Ishikawa (cell line): ENCODE data around the gene PLCB1.

Experiments used
- CEBPB ChIP-seq: IDR thresholded peaks from 2 replicates; pipeline ENCODE4 v1.6.1; 2012
- CREB1 ChIP-seq: IDR thresholded peaks from 2 replicates; pipeline ENCODE4 v1.6.1; 2012; ENCODE audit warnings: low read depth
- EGR1 ChIP-seq: IDR thresholded peaks from 2 replicates; pipeline ENCODE4 v1.6.1; 2012
- EP300 ChIP-seq: IDR thresholded peaks from 2 replicates; pipeline ENCODE4 v1.6.1; 2012; ENCODE audit warnings: borderline replicate concordance
- FOXM1 ChIP-seq: IDR thresholded peaks from 2 replicates; pipeline ENCODE4 v1.6.1; 2012; ENCODE audit warnings: low read depth, borderline replicate concordance
- MAX ChIP-seq: IDR thresholded peaks from 2 replicates; pipeline ENCODE4 v1.6.1; 2012
- NFIC ChIP-seq: IDR thresholded peaks from 2 replicates; pipeline ENCODE4 v1.6.1; 2012
- RAD21 ChIP-seq: IDR thresholded peaks from 2 replicates; pipeline ENCODE4 v1.6.1; 2012; ENCODE audit warnings: low read depth
- TAF1 ChIP-seq: IDR thresholded peaks from 2 replicates; pipeline ENCODE4 v1.6.1; 2012; ENCODE audit warnings: low read depth, mild to moderate bottlenecking
- TCF12 ChIP-seq: IDR thresholded peaks from 2 replicates; pipeline ENCODE4 v1.6.1; 2012; ENCODE audit warnings: low read depth
- TEAD4 ChIP-seq: IDR thresholded peaks from 2 replicates; pipeline ENCODE4 v1.6.1; 2012
- YY1 ChIP-seq: IDR thresholded peaks from 2 replicates; pipeline ENCODE4 v1.6.1; 2012; ENCODE audit warnings: low read depth
- ZBTB7A ChIP-seq: IDR thresholded peaks from 2 replicates; pipeline ENCODE4 v1.6.1; 2012; ENCODE audit warnings: low read depth
- TF ChIP-seq, protein P1 (sequence below): IDR thresholded peaks from 2 replicates; pipeline ENCODE4 v1.6.1; 2012
- TF ChIP-seq, protein P2 (sequence below): IDR thresholded peaks from 2 replicates; pipeline ENCODE4 v1.6.1; 2012; ENCODE audit warnings: low read depth, mild to moderate bottlenecking

PLCB1 gene

GRCh38 chr20:8534368-8535160, 402.5 kb downstream of the PLCB1 start:
- TF ChIP-seq, protein P1, sequence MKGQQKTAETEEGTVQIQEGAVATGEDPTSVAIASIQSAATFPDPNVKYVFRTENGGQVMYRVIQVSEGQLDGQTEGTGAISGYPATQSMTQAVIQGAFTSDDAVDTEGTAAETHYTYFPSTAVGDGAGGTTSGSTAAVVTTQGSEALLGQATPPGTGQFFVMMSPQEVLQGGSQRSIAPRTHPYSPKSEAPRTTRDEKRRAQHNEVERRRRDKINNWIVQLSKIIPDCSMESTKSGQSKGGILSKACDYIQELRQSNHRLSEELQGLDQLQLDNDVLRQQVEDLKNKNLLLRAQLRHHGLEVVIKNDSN, result no peak
- TF ChIP-seq RAD21, result no peak
- no peak for TF ChIP-seq NFIC
- TF ChIP-seq, protein P2, sequence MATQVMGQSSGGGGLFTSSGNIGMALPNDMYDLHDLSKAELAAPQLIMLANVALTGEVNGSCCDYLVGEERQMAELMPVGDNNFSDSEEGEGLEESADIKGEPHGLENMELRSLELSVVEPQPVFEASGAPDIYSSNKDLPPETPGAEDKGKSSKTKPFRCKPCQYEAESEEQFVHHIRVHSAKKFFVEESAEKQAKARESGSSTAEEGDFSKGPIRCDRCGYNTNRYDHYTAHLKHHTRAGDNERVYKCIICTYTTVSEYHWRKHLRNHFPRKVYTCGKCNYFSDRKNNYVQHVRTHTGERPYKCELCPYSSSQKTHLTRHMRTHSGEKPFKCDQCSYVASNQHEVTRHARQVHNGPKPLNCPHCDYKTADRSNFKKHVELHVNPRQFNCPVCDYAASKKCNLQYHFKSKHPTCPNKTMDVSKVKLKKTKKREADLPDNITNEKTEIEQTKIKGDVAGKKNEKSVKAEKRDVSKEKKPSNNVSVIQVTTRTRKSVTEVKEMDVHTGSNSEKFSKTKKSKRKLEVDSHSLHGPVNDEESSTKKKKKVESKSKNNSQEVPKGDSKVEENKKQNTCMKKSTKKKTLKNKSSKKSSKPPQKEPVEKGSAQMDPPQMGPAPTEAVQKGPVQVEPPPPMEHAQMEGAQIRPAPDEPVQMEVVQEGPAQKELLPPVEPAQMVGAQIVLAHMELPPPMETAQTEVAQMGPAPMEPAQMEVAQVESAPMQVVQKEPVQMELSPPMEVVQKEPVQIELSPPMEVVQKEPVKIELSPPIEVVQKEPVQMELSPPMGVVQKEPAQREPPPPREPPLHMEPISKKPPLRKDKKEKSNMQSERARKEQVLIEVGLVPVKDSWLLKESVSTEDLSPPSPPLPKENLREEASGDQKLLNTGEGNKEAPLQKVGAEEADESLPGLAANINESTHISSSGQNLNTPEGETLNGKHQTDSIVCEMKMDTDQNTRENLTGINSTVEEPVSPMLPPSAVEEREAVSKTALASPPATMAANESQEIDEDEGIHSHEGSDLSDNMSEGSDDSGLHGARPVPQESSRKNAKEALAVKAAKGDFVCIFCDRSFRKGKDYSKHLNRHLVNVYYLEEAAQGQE, result no peak
- TF ChIP-seq ZBTB7A, result no peak
- TF ChIP-seq TCF12, result no peak

DNA sequence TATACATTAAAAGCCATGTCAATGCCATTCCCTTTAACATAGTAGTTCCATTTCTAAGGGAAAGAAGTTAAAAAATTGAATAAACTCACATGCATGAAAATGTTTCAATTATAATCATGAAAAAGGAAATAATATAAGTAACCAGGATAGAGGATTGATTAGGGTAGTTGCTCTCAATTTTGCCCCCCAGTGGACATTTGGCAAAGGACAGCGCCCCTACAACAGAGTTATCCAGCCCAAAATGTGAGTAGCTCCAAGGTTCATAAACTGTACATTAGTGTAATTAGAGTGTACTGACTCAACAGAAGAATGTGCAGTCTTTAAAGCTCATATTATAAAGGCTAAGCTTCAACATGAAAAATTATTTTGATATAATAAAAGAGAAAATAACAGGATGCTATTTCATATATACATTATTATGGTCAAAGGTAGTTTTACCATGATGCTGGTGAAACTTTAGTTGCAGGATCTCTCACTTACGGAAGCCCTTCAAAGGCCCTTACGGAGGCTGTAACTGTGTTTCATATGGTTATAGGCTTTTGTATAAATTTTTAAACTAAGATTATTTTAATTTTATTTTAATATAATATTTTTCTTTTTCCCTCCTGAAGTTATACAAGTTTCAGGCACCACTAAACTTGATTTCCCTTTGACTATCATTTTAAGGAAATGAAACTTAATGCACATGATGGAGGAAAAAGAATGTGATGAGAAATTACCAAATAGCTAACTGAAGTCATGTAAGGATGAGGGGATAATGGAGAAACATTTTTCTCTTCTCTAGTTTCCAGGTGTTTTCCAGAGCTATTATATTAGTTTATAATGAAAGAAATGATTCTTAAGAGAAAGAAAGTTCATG, 403.6 kb downstream of the PLCB1 start:
- TF ChIP-seq, protein P1, result no peak
- TF ChIP-seq CREB1, result no peak
- TF ChIP-seq FOXM1, result no peak
- TF ChIP-seq RAD21, result peak; percentile 35
- TF ChIP-seq TAF1, result no peak

GRCh38 chr20:8536262-8536618, 404.2 kb downstream of the PLCB1 start:
- no peak for TF ChIP-seq EP300
- TF ChIP-seq TCF12, result no peak
- TF ChIP-seq TEAD4, result no peak
- TF ChIP-seq CREB1, result no peak
- TF ChIP-seq TAF1, result no peak
- TF ChIP-seq NFIC, result no peak
- TF ChIP-seq RAD21, result no peak
- TF ChIP-seq, protein P2, result no peak
- no peak for TF ChIP-seq CEBPB
- no peak for TF ChIP-seq YY1
- TF ChIP-seq MAX, result no peak
- TF ChIP-seq, protein P1, result no peak
- no peak for TF ChIP-seq EGR1
- no peak for TF ChIP-seq FOXM1
- no peak for TF ChIP-seq ZBTB7A

DNA sequence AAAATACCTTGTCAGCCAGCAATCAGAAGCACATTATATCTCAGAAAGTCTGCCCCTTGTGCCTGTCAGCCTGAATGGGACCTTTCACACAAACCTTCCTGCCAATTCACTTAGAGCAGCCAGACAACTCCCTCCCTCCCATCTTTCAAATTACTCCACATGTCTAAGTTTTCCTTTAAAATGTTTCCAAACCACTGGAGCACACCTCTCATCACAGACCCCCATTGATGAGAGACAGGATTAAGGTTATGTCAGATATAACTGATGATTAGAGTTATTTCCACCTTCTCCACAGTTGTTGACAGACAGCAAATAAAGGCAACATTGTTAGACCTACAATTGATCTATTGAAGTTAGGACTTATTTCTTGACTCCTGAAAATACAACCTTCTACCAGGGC, 408.4 kb downstream of the PLCB1 start:
- TF ChIP-seq TAF1, result no peak
- no peak for TF ChIP-seq TEAD4
- TF ChIP-seq NFIC, result no peak
- no peak for TF ChIP-seq EGR1
- TF ChIP-seq EP300, result no peak
- no peak for TF ChIP-seq CREB1
- no peak for TF ChIP-seq YY1
- TF ChIP-seq, protein P1, result no peak
- no peak for TF ChIP-seq TCF12
- no peak for TF ChIP-seq RAD21
- TF ChIP-seq MAX, result no peak
- TF ChIP-seq FOXM1, result no peak
- TF ChIP-seq, protein P2, result no peak
- no peak for TF ChIP-seq ZBTB7A
- no peak for TF ChIP-seq CEBPB
